Activated naive CD8-positive, alpha-beta T cell (primary cell): ENCODE data around the gene SPTA1.
"Not testable (repeated sequence)": the region's sequence is repeated elsewhere in the genome, so short reads cannot be mapped to it uniquely, and the experiment has no call there.

ENCODE experiments used
- H3K27ac Mint-ChIP-seq: one replicate; pipeline ENCODE4 v1.8.0; 2021; ENCODE audit warnings: mixed read lengths
- H3K27me3 Mint-ChIP-seq: one replicate; pipeline ENCODE4 v1.8.0; 2021; ENCODE audit warnings: mixed read lengths
- H3K36me3 Mint-ChIP-seq: one replicate; pipeline ENCODE4 v1.8.0; 2021; ENCODE audit warnings: mixed read lengths
- H3K4me1 Mint-ChIP-seq: one replicate; pipeline ENCODE4 v1.8.0; 2021; ENCODE audit warnings: low read depth, mixed read lengths
- H3K4me3 Mint-ChIP-seq: one replicate; pipeline ENCODE4 v1.8.0; 2021; ENCODE audit warnings: mild to moderate bottlenecking, mixed read lengths
- H3K9me3 Mint-ChIP-seq: one replicate; pipeline ENCODE4 v1.8.0; 2021; ENCODE audit warnings: low read depth, mixed read lengths

The SPTA1 gene

GRCh38 chr1:158694596-158694995 lies 8.1 kb upstream of the SPTA1 start:
- H3K4me3 Mint-ChIP-seq, result no peak overlapping the region
- H3K27ac Mint-ChIP-seq, result no peak overlapping the region
- H3K9me3 Mint-ChIP-seq, result no peaks in the 10 kb centered on the region
- H3K27me3 Mint-ChIP-seq, result peaks cover 5% of the 10 kb centered on the region
- no peaks in the 10 kb centered on the region for H3K4me1 Mint-ChIP-seq
- H3K36me3 Mint-ChIP-seq, result no peaks in the 10 kb centered on the region

- H3K4me1 Mint-ChIP-seq, result no peaks in the 10 kb centered on the region
- no peaks in the 10 kb centered on the region for H3K9me3 Mint-ChIP-seq
- no peaks in the 10 kb centered on the region for H3K36me3 Mint-ChIP-seq
- H3K4me3 Mint-ChIP-seq, result no peak overlapping the region
- H3K27ac Mint-ChIP-seq, result no peak overlapping the region
- peaks cover 5% of the 10 kb centered on the region for H3K27me3 Mint-ChIP-seq
These were observed 5.8 kb upstream of the SPTA1 start for GRCh38 chr1:158692356-158692755.

GRCh38 chr1:158691907-158692306 lies 5.4 kb upstream of the SPTA1 start:
- Mint-ChIP-seq H3K9me3 (no peaks in the 10 kb centered on the region), H3K27me3 (peaks cover 5% of the 10 kb centered on the region), H3K36me3 (no peaks in the 10 kb centered on the region), H3K4me3 (no peak overlapping the region), H3K4me1 (no peaks in the 10 kb centered on the region), H3K27ac (no peak overlapping the region)

- not testable (repeated sequence) for H3K36me3 Mint-ChIP-seq, H3K9me3 Mint-ChIP-seq, H3K27ac Mint-ChIP-seq, H3K4me3 Mint-ChIP-seq, H3K27me3 Mint-ChIP-seq, H3K4me1 Mint-ChIP-seq
These were observed 4.6 kb upstream of the SPTA1 start for GRCh38 chr1:158691149-158691548.

GRCh38 chr1:158689875-158690274 lies 3.4 kb upstream of the SPTA1 start:
- Mint-ChIP-seq H3K27ac (no peak overlapping the region), H3K9me3 (no peaks in the 10 kb centered on the region), H3K27me3 (peaks cover 4% of the 10 kb centered on the region), H3K36me3 (no peaks in the 10 kb centered on the region), H3K4me1 (no peaks in the 10 kb centered on the region), H3K4me3 (no peak overlapping the region)

- H3K36me3 Mint-ChIP-seq, result no peaks in the 10 kb centered on the region
- H3K4me1 Mint-ChIP-seq, result no peaks in the 10 kb centered on the region
- H3K4me3 Mint-ChIP-seq, result no peak overlapping the region
- H3K27me3 Mint-ChIP-seq, result peaks cover 3% of the 10 kb centered on the region
- H3K9me3 Mint-ChIP-seq, result no peaks in the 10 kb centered on the region
- no peak overlapping the region for H3K27ac Mint-ChIP-seq
These were observed 2.6 kb upstream of the SPTA1 start for GRCh38 chr1:158689110-158689509.

- H3K27me3 Mint-ChIP-seq, H3K4me3 Mint-ChIP-seq, H3K27ac Mint-ChIP-seq, H3K9me3 Mint-ChIP-seq, H3K4me1 Mint-ChIP-seq, H3K36me3 Mint-ChIP-seq: not testable (repeated sequence)
These were observed 1.8 kb upstream of the SPTA1 start for GRCh38 chr1:158688343-158688742.

- H3K9me3 Mint-ChIP-seq, result no peaks in the 10 kb centered on the region
- H3K36me3 Mint-ChIP-seq, result no peaks in the 10 kb centered on the region
- H3K27ac Mint-ChIP-seq, result no peak overlapping the region
- no peak overlapping the region for H3K4me3 Mint-ChIP-seq
- no peaks in the 10 kb centered on the region for H3K4me1 Mint-ChIP-seq
- H3K27me3 Mint-ChIP-seq, result peaks cover 8% of the 10 kb centered on the region
These were observed 522 bp upstream of the SPTA1 start for GRCh38 chr1:158687037-158687436.

- H3K4me1 Mint-ChIP-seq, result no peaks in the 10 kb centered on the region
- H3K4me3 Mint-ChIP-seq, result no peak overlapping the region
- H3K36me3 Mint-ChIP-seq, result no peaks in the 10 kb centered on the region
- H3K9me3 Mint-ChIP-seq, result no peaks in the 10 kb centered on the region
- no peak overlapping the region for H3K27ac Mint-ChIP-seq
- H3K27me3 Mint-ChIP-seq, result peaks cover 11% of the 10 kb centered on the region
These were observed 1.4 kb downstream of the SPTA1 start for GRCh38 chr1:158685085-158685484.

- H3K27me3 Mint-ChIP-seq, result peaks cover 11% of the 10 kb centered on the region
- H3K9me3 Mint-ChIP-seq, result no peaks in the 10 kb centered on the region
- H3K27ac Mint-ChIP-seq, result no peak overlapping the region
- H3K4me1 Mint-ChIP-seq, result no peaks in the 10 kb centered on the region
- no peaks in the 10 kb centered on the region for H3K36me3 Mint-ChIP-seq
- no peak overlapping the region for H3K4me3 Mint-ChIP-seq
These were observed 4.9 kb downstream of the SPTA1 start for GRCh38 chr1:158681606-158682005.

GRCh38 chr1:158679289-158679688 lies 7.2 kb downstream of the SPTA1 start:
- H3K4me1 Mint-ChIP-seq, result no peaks in the 10 kb centered on the region
- no peaks in the 10 kb centered on the region for H3K36me3 Mint-ChIP-seq
- H3K9me3 Mint-ChIP-seq, result no peaks in the 10 kb centered on the region
- peaks cover 10% of the 10 kb centered on the region for H3K27me3 Mint-ChIP-seq
- no peak overlapping the region for H3K4me3 Mint-ChIP-seq
- H3K27ac Mint-ChIP-seq, result no peak overlapping the region

- Mint-ChIP-seq H3K27ac (no peak overlapping the region), H3K27me3 (peaks cover 5% of the 10 kb centered on the region), H3K9me3 (no peaks in the 10 kb centered on the region), H3K4me3 (no peak overlapping the region), H3K4me1 (no peaks in the 10 kb centered on the region), H3K36me3 (no peaks in the 10 kb centered on the region)
These were observed 10.8 kb downstream of the SPTA1 start for GRCh38 chr1:158675563-158676323.

- H3K9me3 Mint-ChIP-seq, result no peaks in the 10 kb centered on the region
- peaks cover 5% of the 10 kb centered on the region for H3K27me3 Mint-ChIP-seq
- no peak overlapping the region for H3K4me3 Mint-ChIP-seq
- no peaks in the 10 kb centered on the region for H3K4me1 Mint-ChIP-seq
- H3K27ac Mint-ChIP-seq, result no peak overlapping the region
- H3K36me3 Mint-ChIP-seq, result no peaks in the 10 kb centered on the region
These were observed 12.2 kb downstream of the SPTA1 start for GRCh38 chr1:158674302-158674701.

GRCh38 chr1:158666037-158666436 lies 20.5 kb downstream of the SPTA1 start:
- Mint-ChIP-seq H3K9me3 (no peaks in the 10 kb centered on the region), H3K36me3 (no peaks in the 10 kb centered on the region), H3K27me3 (no peaks in the 10 kb centered on the region), H3K4me1 (no peaks in the 10 kb centered on the region), H3K4me3 (no peak overlapping the region), H3K27ac (no peak overlapping the region)

- H3K4me1 Mint-ChIP-seq, result peaks cover 2% of the 10 kb centered on the region
- no peak overlapping the region for H3K4me3 Mint-ChIP-seq
- H3K27ac Mint-ChIP-seq, result no peak overlapping the region
- no peaks in the 10 kb centered on the region for H3K36me3 Mint-ChIP-seq
- no peaks in the 10 kb centered on the region for H3K9me3 Mint-ChIP-seq
- H3K27me3 Mint-ChIP-seq, result peaks cover 2% of the 10 kb centered on the region
These were observed 31.9 kb downstream of the SPTA1 start for GRCh38 chr1:158654571-158654970.

GRCh38 chr1:158654086-158654485 lies 32.4 kb downstream of the SPTA1 start:
- H3K27ac Mint-ChIP-seq, result no peak overlapping the region
- H3K9me3 Mint-ChIP-seq, result no peaks in the 10 kb centered on the region
- no peaks in the 10 kb centered on the region for H3K36me3 Mint-ChIP-seq
- peaks cover 2% of the 10 kb centered on the region for H3K27me3 Mint-ChIP-seq
- H3K4me3 Mint-ChIP-seq, result no peak overlapping the region
- H3K4me1 Mint-ChIP-seq, result peaks cover 2% of the 10 kb centered on the region
